Hepatocyte (in vitro differentiated cells): ENCODE results near the gene ATXN2. TPM values are rescaled to one million over a fixed set of nuclear protein-coding genes. Genes with fewer than 3 reads are reported as not detected.

Source experiments
- DNase-seq: peaks from one replicate; pipeline ENCODE4 v3.0.0-alpha.2; 2016; ENCODE audit warnings: low spot score
- H2AFZ ChIP-seq: fragments of 200-600 bp; sonication (generic); 2 replicates; pipeline ENCODE4 v1.6.0; 2016; ENCODE audit warnings: antibody characterized with exemption, mild to moderate bottlenecking
- H3K27ac ChIP-seq: fragments of 200-600 bp; sonication (generic); 2 replicates; pipeline ENCODE4 v1.5.1; 2016; ENCODE audit warnings: mild to moderate bottlenecking
- H3K27me3 ChIP-seq: fragments of 200-600 bp; sonication (generic); 2 replicates; pipeline ENCODE4 v1.6.1; 2016
- H3K36me3 ChIP-seq: fragments of 200-600 bp; sonication (generic); replicated peaks from 2 replicates; pipeline ENCODE4 v1.5.1; 2016; ENCODE audit warnings: low read depth; ENCODE audit not compliant: insufficient read depth
- H3K4me1 ChIP-seq: fragments of 200-600 bp; sonication (generic); 2 replicates; pipeline ENCODE4 v1.5.1; 2016; ENCODE audit warnings: mild to moderate bottlenecking, moderate library complexity; ENCODE audit not compliant: insufficient read depth
- H3K4me2 ChIP-seq: fragments of 200-600 bp; sonication (generic); 2 replicates; pipeline ENCODE4 v1.6.0; 2016
- H3K4me3 ChIP-seq: fragments of 200-600 bp; sonication (generic); 2 replicates; pipeline ENCODE4 v1.5.1; 2016; ENCODE audit warnings: mild to moderate bottlenecking
- H3K79me2 ChIP-seq: fragments of 200-600 bp; sonication (generic); 2 replicates; pipeline ENCODE4 v1.6.0; 2017; ENCODE audit warnings: mild to moderate bottlenecking
- H3K9me2 ChIP-seq: fragments of 200-600 bp; sonication (generic); replicated peaks from 2 replicates; pipeline ENCODE4 v1.6.0; 2017; ENCODE audit warnings: mild to moderate bottlenecking; ENCODE audit not compliant: insufficient read depth
- H3K9me3 ChIP-seq: fragments of 200-600 bp; sonication (generic); 2 replicates; pipeline ENCODE4 v1.5.1; 2016; ENCODE audit warnings: low read depth, mild to moderate bottlenecking
- H4K20me1 ChIP-seq: fragments of 200-600 bp; sonication (generic); 2 replicates; pipeline ENCODE4 v1.6.0; 2016; ENCODE audit warnings: mild to moderate bottlenecking; ENCODE audit not compliant: insufficient read depth, poor library complexity, severe bottlenecking
- CTCF ChIP-seq: fragments of 200-600 bp; sonication (generic); IDR thresholded peaks from 2 replicates; pipeline ENCODE4 v1.5.1; 2016; ENCODE audit warnings: antibody characterized with exemption, mild to moderate bottlenecking; ENCODE audit not compliant: poor library complexity
- EZH2 ChIP-seq: fragments of 200-600 bp; sonication (generic); IDR thresholded peaks from 2 replicates; pipeline ENCODE4 v1.6.1; 2016; ENCODE audit warnings: antibody characterized with exemption, mild to moderate bottlenecking, borderline replicate concordance
- EZH2phosphoT487 ChIP-seq: fragments of 200-600 bp; sonication (generic); IDR thresholded peaks from one replicate; pipeline ENCODE4 v1.6.1; 2018; ENCODE audit warnings: antibody characterized with exemption, mild to moderate bottlenecking, low read depth, moderate library complexity; ENCODE audit not compliant: unreplicated experiment, severe bottlenecking
- WGBS: methylation state at CpG from one replicate; pipeline ENCODE4 v1.1.6; 2016; ENCODE audit warnings: low lambda C conversion rate; ENCODE audit errors: missing lambda C conversion rate; 5-methylcytosine and 5-hydroxymethylcytosine counted together
- polyA plus RNA-seq: library from polyadenylated mRNA; unstranded; fragments of >200 nt; fragmentation: Nextera tagmentation; extraction: Ambion mirVana; gene quantifications from 2 replicates; pipeline ENCODE4 v1.2.1, GENCODE V29; 2016
- total RNA-seq: library from RNA; depleted of rRNA; stranded (reverse); fragments of >200 nt; gene quantifications from 2 replicates; pipeline ENCODE4 v1.2.3, GENCODE V29; 2014

The ATXN2 gene
- total and polyA plus RNA-seq, 2 experiments from 2014 or later = 36.9 to 47.9 TPM

GRCh38 chr12:111447571-111448265 is 151.4 kb downstream of the ATXN2 start:
- Histone ChIP-seq H3K9me3 (no peaks in the 10 kb centered on the region), H4K20me1 (no peaks in the 10 kb centered on the region), H3K27ac (no peak overlapping the region), H3K36me3 (no peaks in the 10 kb centered on the region), H3K4me1 (no peaks in the 10 kb centered on the region), H3K79me2 (peaks cover 3% of the 10 kb centered on the region), H3K4me2 (no peak overlapping the region), H3K9me2 (no peaks in the 10 kb centered on the region), H2AFZ (no peak overlapping the region), H3K4me3 (no peak overlapping the region), H3K27me3 (no peaks in the 10 kb centered on the region)
- no peak for DNase-seq
- WGBS = 95% methylated on average over 27 of the region's 28 CpGs
- TF ChIP-seq CTCF (no peak), EZH2 (no peak), EZH2phosphoT487 (no peak)

GRCh38 chr12:111446631-111447570 is 152.2 kb downstream of the ATXN2 start:
- H4K20me1 ChIP-seq = no peaks in the 10 kb centered on the region
- H3K27me3 ChIP-seq = no peaks in the 10 kb centered on the region
- no peaks in the 10 kb centered on the region for H3K9me3 ChIP-seq
- DNase-seq = no peak
- H3K79me2 ChIP-seq = peaks cover 3% of the 10 kb centered on the region
- H3K4me3 ChIP-seq = no peak overlapping the region
- H3K4me1 ChIP-seq = no peaks in the 10 kb centered on the region
- 95% methylated on average over 20 of the region's 20 CpGs for WGBS
- H2AFZ ChIP-seq = no peak overlapping the region
- no peaks in the 10 kb centered on the region for H3K9me2 ChIP-seq
- TF ChIP-seq EZH2phosphoT487 (no peak), EZH2 (no peak), CTCF (no peak)
- H3K4me2 ChIP-seq = no peak overlapping the region
- no peaks in the 10 kb centered on the region for H3K36me3 ChIP-seq
- no peak overlapping the region for H3K27ac ChIP-seq

- Histone ChIP-seq H3K79me2 (peaks cover 3% of the 10 kb centered on the region), H2AFZ (no peak overlapping the region), H3K27ac (peak overlapping the region; percentile 33), H3K36me3 (no peaks in the 10 kb centered on the region), H3K9me3 (no peaks in the 10 kb centered on the region), H3K4me2 (no peak overlapping the region), H3K4me3 (no peak overlapping the region), H4K20me1 (no peaks in the 10 kb centered on the region), H3K9me2 (no peaks in the 10 kb centered on the region), H3K4me1 (no peaks in the 10 kb centered on the region), H3K27me3 (no peaks in the 10 kb centered on the region)
- WGBS = 67% methylated on average over 6 of the region's 6 CpGs
- no peak for TF ChIP-seq EZH2
- no peak for DNase-seq
Observed at GRCh38 chr12:111445726-111446581, 153.2 kb downstream of the ATXN2 start.
